ENCODE measurements around the gene AGMO. TPM values are rescaled to one million over a fixed set of nuclear protein-coding genes. Genes with fewer than 3 reads are reported as not detected.
"Not testable (repeated sequence)": the region's sequence is repeated elsewhere in the genome, so short reads cannot be mapped to it uniquely, and the experiment has no call there.

Gene AGMO
- total RNA-seq, 1 donor from 2014 or later, result 0.41 TPM

DNA sequence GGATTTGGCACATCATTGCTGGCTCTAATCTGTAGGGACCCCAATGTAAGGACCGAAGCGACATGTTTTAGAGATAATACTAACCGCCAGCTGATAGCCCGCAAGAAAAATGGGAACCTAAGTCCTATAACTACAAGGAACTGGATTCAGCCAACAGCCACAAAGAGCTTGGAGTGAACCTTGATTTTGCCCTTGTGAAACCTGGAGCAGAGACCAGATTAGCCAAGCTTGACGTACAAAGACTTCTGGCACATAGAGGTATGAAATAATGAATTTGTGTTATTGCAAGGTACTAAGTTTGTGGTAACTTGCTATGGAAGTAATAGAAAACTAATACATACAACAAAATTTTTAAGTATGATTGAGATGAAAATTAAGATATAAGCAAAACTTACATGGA, 246.9 kb downstream of the AGMO start:
- no peak for DNase-seq

DNA sequence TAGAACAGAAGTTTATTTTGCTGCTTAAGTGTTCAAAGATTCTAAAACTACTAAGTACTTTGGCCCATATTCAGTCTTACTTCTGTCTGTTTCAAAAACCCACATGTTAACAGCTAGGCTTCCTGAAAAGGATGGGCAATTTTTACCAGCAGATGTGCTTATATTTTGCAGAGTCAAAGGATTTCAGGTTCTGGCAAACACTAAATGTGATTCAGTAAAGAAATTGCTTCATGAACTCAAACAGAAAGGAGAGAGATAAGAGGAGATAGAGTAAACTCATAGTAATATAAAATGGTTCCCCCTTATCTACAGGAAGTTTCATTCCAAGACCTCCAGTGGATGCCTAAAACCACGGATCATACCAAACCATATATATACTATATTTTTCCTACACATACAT, 248.5 kb downstream of the AGMO start:
- DNase-seq, result no peak

DNA sequence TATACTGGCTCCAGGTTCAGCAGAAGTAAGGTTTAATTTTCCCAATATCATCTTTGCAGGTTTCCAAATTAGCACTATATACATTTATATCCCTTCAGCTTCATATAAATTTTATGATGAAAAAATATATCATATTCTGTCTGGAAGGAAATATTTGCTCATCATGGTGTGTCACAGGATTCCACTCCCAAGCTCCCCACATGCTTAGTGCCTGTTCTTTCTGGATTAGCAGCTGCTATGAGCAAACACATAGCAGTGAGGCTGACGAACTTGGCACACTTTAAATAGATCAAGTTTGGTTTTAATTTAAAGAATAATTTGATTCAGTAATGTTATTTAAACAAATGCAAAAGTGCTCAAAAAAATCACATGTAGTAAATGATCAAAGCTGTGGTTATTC, 251.9 kb downstream of the AGMO start:
- DNase-seq, result peak; percentile 78

DNA sequence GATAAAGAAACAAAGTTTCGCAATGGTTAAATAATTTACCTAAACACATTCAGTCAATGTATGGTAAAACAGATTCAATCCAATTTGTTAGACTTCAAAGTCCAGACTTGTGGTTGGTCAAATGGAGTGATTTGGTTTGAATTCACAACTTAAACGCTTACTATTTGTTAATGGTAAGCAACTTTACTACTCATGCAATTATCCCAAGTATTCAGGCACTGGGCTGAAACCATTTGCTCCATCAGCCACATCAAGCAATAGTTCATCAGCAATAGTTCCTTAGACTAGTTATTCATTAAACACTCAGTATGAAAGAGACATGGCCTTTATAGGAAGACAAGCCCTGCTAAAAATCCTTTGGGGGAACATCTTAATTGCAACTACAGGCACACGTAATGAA, 253.0 kb downstream of the AGMO start:
- DNase-seq, result no peak

DNA sequence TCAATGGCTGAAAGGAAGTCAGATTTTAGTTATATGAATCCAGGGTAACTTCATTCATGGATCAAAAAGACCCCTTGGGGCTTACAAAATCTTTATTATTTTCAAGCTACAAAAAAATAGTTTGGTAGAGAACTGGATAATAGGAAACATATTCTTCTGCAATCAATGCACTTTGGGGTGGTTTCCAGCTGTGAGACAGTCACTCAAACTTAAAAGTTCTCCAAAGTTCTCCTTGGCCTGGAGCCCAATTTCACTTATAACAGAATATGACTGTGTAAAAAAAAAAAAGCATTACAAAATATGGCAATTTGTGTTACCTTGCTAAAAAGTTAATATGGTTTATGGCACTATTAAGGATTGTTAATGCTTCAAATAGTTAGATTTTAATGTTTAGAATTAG, 255.5 kb downstream of the AGMO start:
- DNase-seq, result peak; percentile 32

DNA sequence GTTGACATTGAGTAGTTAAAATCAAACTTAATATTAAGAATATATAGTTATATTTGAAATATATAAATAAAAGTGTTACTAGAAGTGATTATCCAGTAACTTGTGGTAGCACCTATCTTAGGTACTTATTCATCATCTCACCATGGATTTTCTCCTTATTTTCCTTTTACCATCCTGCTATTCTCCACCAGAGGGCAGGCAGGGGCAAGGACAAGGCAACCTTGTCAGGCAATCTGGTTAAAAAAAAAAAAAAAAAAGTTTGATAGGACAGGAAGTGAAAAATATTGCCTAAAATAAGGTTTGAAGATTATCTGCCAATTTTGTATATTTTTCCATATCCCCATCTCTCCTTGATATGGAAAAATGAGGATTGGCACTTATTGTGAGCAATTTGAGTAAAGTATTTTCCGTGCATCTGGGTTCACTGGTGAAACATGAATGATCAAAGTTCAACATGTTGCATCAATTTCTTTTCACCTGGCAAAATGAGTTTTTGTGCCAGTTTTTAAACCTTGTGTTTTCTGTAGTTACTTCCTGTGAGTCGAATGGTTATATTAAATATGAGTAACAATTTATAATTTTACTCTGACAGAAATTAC, 256.7 kb downstream of the AGMO start:
- DNase-seq, result peak; percentile 68

DNA sequence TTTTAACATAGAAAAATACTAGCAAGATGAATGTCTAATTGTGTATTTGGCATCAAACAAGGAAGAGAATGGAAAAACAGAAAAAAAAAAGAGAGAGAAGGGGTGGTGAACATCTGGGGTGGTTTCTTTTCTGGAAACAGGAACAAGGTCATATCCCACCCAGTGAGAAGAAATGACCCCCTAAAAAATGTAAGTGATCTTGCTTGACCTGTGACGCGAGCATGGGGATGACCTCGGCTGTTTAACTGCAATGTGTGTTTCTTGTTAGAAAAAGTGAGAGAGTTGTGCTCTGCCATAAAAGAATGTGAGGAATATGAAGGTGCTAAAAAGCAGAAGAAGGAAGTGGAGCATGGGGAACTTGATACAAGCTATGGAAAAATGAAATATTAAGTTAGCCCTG, 258.5 kb downstream of the AGMO start:
- DNase-seq, result peak; percentile 10

DNA sequence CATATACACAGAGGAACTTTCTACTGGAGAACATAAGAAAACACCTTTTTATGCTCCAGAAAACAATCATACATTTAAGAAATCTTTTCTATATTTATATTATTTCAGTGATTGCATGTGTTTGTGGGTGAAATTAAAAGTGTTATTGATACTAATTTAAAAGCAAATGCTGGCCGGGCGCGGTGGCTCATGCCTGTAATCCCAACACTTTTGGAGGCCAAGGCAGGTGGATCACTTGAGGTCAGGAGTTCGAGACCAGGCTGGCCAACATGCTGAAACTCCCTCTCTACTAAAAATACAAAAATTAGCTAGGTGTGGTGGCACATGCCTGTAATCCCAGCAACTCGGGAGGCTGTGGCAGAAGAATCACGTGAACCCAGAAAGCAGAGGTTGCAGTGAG, 260.8 kb downstream of the AGMO start:
- DNase-seq, result not testable (repeated sequence)

DNA sequence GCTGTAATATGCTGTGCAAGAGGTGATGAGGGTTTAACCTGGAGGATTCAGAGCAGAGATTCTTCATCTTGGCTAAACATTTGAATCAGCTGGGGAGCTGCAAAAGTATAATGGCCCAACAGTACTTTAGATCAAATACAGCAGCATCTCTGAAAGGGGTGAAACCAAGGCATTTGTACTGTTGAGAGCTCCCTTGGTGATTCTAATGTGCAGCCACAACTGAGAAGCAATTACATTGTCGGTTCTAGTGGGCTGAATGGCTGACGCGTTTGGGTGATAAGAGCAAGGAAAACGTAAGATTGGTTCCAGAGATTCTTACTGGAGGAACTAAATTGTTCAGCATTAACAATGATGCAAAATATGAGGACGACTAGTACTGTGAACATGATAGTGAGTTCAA, 269.7 kb downstream of the AGMO start:
- no peak for DNase-seq

DNA sequence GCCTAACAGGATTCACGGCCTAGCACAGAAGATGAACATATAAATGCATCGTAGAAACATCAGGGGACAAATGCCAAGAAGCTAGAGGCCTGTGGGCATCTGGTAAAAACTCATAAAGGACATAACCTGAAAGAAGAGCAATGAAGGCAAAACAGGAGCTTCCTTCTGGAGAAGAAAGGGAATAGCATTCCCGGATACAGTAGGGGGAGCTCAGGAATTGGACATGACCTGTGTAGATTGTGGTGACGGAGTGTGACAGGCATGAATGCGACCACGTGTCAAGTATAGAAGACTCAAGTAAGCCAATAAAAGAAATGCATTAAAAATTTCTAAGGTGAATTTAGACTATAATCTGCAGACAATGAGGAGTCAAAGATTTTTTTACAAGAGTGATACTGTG, 270.1 kb downstream of the AGMO start:
- no peak for DNase-seq

DNA sequence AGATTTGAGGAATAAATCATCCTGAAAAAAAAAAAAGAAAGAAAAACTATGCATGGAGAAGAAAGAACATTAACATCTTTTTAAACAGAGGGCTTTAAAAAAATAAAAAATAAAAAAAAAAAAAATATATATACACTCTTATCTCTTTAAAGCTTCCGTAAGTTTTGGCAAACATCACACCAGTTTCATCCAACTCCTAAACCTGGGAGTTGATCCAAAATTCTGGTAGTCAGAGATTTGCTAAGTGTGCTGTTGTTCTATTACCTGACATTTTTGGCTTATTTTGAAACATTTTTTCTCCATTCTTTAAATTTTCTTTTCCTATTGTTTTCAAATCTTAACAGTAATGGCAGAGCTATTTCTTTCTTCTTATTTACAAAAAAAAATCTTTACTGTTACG, 273.1 kb downstream of the AGMO start:
- DNase-seq, result peak; percentile 53

DNA sequence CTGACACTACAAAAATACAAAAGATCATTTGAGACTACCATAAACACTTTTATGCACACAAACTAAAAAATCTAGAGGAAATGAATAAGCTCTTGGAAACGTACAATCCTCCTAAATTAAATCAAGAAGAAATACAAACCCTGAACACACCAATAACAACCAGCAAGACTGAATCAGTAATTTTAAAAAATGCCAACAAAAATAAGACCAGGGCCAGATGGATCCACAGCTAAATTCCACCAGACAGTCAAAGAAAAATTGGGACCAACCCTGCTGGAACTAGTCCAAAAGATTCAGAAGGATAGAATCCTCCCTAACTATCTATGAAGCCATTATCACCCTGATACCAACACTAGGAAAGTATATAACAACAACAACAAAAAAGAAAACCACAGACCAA, 277.4 kb downstream of the AGMO start:
- no peak for DNase-seq

DNA sequence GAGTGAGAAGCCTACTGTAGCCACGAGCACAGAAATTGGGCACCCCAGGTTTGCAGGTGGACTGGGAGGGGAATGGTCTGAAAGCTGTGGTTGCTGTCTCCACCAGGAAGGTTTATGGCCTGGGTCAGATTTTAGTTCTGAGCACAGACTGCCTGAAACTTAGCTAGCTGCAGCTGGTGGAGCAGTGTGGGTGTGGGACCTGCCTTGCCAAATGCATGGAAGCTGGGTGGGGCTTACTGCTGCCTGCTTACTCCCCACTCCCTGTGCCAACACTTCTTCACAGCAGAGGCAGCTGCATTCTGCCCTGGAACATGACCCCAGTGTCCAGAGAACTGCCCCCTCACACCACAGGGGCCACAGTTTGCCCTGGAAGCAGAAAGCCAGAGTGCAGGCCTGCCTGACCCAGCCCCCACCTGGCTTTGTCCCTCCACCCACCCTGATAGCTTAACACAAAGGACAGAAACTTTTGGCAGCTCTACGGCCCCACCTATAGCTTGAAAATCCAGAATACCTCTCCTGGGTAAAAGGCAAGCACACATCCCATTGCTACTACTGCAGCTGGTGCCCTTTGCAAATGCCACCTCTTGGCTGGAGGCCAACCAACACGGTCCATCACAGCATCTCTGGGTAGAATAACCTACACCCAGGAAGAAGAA, 281.6 kb downstream of the AGMO start:
- DNase-seq, result peak; percentile 55

DNA sequence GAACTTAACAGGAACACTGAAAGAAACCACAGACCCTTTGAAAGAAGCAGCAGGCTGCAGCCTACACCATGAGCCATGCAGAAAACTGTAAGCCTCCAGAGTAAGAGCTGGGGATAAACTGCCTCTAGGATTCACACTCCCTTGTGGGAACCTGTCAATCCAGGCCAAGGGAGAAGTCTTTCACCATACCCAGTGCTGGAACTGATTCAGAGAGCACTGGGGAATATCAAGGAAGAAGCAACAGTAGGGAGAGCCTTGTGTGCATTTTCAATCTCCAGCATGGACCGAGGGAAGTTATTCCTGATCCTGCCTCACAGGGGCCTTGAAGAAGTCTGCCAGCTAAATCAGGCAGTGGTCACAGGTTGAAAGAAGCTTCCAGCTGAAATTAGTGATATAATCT, 282.2 kb downstream of the AGMO start:
- no peak for DNase-seq

DNA sequence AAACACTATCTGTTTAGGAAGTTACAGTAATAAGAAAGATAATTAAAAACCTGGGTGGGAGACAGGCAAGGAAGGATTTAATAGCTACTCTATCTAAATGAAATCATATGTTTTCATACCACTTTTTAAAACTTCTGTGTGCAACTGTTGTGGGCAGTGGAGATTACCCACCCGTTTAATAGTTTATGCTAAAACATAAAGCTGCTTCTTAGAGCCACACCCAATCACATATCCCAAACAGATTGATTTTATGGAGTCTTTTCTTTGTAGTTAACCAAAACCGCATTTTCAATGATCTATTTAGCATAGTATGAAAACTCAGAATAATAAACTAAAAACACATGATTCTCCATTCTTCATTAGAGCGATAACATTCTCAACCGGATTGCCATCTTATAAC, 304.1 kb downstream of the AGMO start:
- no peak for DNase-seq

DNA sequence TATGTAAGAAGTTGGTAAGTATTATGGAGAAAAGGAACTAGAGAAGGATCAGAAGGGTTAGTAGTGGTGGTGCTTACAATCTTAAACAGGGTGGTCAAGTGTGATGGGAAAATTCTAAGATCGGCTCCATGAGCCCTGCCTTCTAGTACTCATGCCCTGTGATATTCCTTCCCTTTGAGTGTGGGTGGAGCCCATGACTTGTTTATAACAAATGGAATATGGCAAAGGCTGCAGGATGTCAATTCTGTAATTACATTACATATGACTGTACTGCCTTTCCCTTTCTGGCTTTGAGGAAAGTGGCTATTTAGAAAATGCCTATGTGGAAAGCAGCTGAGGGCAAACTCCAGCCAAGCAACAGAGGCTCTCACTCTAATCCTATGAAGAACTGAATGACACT, 309.6 kb downstream of the AGMO start:
- DNase-seq, result no peak

DNA sequence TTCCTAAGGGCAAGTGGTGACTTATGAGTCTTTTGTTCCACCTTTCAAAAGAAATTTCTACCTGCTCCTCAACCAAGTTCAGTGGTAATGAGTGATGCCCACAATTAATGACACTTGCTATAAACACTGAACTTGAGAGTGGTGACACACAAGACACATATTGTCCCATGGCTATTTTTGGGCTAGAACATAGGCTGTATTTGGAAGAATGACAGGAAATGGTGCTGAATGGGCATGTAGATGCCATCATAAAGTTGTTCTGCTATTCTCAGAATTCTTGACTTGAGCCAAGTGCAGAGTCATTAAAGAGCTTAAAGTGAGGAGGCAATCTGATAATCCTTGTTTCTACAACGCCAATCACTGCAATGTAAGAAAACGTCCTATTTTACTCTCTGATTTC, 313.3 kb downstream of the AGMO start:
- DNase-seq, result no peak

DNA sequence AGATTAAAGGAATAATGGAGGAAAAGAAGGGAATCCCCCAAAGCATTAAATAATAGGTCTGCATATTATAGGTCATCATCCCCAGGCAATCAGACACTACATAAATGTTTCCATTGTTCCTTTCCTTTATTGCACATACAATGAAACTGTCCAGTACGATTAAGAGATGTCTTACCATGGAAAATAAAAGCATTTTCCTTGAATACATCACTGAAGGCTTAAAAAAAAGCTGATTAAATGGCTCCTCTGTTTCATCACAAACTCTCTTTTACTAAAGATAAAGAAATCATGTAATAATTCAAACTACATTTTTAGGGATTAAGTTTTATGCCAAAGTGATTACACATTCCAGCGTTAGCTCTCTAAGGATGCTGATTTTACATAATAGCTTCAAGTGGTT, 316.0 kb downstream of the AGMO start:
- DNase-seq, result peak; percentile 9

DNA sequence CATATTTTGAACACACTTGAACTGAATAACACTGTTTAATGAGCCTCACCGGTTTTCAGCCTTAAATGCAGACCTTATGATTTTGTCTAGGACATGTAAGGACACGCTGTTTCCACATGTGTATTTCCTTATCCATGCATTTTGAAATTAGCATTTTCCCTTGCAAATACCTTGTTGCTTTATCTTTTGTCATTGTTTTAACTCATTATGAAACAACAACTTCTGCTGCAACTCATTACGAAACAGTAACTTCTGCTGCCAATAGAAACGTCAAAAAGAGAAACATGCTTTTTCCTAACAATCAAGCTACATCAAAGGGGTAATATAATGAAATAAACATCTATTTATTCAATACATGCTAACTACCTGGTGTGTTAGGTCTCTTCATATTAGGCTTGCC, 322.0 kb downstream of the AGMO start:
- DNase-seq, result no peak

DNA sequence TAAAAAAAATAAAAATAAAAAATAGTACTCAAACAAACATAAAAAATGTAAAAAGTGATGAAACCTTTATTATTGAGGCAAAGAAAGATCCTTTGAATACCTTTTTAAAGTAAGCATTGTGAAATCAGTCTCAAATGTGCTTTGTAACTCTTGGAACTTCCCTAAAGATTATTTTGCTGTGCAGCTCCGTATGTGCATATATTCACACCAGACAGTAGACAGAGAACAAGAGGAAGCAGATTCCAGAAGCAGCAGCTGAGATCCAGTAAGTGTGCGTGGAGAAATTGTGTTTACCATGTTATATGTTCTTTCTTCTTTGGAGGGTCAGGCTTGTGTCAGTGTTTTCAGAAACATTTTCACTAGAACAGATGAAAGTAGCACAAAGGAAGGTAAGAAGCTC, 324.9 kb downstream of the AGMO start:
- DNase-seq, result peak; percentile 23

DNA sequence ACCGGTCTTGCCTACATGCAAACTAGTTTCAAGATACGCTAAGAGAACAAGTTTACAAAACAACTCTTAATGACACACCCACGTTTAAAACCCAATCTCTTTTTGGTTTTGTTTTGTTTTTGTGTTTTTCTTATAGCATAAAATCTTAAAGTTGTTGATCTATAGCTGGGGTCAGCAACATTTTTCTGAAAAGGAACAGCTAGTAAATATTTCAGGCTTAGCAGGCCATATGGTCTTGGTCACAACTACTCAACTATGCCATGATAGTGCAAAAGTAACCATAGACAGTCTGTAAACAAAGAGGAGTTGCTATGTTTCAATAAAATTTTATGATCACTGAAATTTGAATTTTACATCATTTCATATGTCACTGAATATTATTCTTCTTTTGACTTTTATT, 327.4 kb downstream of the AGMO start:
- no peak for DNase-seq

DNA sequence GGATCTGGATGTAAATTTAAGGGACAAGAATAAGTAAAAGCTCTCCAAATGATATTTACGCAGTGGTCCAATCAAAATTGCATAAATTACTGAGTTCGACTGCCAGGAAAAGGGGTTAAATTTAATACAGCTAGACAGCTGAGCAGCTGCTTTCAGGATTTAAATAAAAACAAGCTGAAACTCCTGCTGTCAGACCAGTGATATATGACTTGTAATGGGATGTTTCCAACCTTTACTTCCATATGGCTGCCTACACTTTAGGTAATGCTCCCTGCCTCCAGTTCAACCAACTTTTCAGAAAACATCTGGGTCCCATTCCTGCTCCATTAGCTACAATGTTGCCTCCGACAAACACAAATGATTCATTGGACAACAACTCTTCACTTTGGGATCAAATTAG, 333.0 kb downstream of the AGMO start:
- DNase-seq, result peak; percentile 67

DNA sequence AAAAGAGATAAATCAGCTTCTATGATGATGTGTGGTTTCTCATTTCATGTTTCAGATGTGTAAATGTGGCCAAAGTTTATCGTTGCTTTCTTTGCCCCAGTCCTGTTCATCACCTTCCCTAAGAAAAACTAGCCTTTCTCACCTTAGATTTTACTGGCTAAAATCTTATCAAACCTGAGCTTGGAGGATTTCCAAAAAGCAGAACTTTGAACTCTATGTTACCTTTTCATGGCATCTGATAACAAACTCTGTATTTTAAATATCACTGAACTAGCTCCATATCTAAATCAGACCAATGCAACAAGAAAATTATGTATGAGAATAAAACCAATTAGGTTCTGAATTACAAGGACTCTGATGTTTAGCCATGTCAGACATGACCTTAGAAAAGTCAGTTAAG, 335.8 kb downstream of the AGMO start:
- DNase-seq, result no peak

DNA sequence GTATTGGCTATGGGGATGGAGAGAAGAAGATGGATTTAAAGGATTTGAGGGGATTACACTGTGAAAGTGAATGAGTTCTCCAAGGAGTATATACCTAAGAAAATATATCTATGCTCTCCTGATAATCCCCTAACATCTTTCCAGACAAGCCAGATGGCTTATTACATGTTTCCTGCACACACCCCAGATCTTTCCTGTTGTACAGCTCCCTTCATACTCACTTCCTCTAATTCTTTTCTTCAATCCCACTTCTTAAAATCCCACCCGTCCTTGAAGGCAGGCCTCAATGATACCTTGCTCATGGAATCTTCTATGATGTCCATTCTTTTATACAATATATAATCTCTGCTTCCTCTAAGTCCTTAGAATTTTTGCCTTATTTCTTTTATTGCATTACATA, 342.1 kb downstream of the AGMO start:
- no peak for DNase-seq

DNA sequence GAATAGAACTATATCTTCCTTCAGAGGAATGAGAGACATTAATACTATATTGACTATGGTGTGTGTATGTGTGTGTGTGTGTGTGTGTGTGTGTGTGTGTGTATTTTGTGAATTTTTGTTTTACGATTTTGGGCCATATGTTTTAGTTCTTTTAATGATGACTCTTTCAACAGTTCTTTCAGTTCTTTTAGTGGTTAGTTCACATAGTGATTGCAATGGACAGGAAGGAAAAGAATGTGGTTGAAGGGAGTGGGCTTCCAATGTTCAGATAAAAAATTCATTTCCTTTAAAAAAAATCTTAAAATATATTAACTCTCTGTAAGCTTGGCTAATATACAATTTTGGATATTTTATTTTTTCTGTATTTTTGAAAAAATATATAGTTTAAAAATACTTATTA, 343.6 kb downstream of the AGMO start:
- DNase-seq, result no peak

All from tongue (tissue), 2 donors.